Measurements from ENCODE around the gene GLRX5.

- TF ChIP-seq EZH2 (IDR thresholded peaks at IDR 0.05; ENCODE audit: low read length, missing control alignments) (no peak), CTCF (conservative IDR thresholded peaks at IDR 0.05 in 1 of 2, IDR thresholded peaks at IDR 0.05 in 1 of 2; ENCODE audit: low read depth in 1 of 2, low read length in 2 of 2) (no peak)
Observed at GRCh38 chr14:95573313-95573712, 38.5 kb downstream of the GLRX5 start.

All from fibroblast of lung (primary cell).